ENCODE data around the gene NAALADL2.

NAALADL2 gene

GRCh38 chr3:175274056-175274455 is 414.9 kb downstream of the NAALADL2 start:
- no peaks in the 10 kb centered on the region for H3K4me1 ChIP-seq (ENCODE audit: control insufficient read depth, low read depth, low read length)
- no peaks in the 10 kb centered on the region for H3K27me3 ChIP-seq (ENCODE audit: control insufficient read depth, insufficient read depth, low read length)
- H3K9me3 ChIP-seq (ENCODE audit: control insufficient read depth, low read depth, low read length) = no peaks in the 10 kb centered on the region
- no peak overlapping the region for H3K4me3 ChIP-seq (ENCODE audit: low read length)
- H3K27ac ChIP-seq (ENCODE audit: low read length) = no peak overlapping the region
- H3K9ac ChIP-seq (ENCODE audit: low read length) = no peak overlapping the region
- no peaks in the 10 kb centered on the region for H3K36me3 ChIP-seq (ENCODE audit: control insufficient read depth, low read depth, low read length)

- H3K4me1 ChIP-seq (ENCODE audit: control insufficient read depth, low read depth, low read length) = no peaks in the 10 kb centered on the region
- H3K36me3 ChIP-seq (ENCODE audit: control insufficient read depth, low read depth, low read length) = no peaks in the 10 kb centered on the region
- no peak overlapping the region for H3K27ac ChIP-seq (ENCODE audit: low read length)
- no peaks in the 10 kb centered on the region for H3K9me3 ChIP-seq (ENCODE audit: control insufficient read depth, low read depth, low read length)
- no peak overlapping the region for H3K9ac ChIP-seq (ENCODE audit: low read length)
- no peak overlapping the region for H3K4me3 ChIP-seq (ENCODE audit: low read length)
- no peaks in the 10 kb centered on the region for H3K27me3 ChIP-seq (ENCODE audit: control insufficient read depth, insufficient read depth, low read length)
Observed at GRCh38 chr3:175274474-175275218, 415.5 kb downstream of the NAALADL2 start.

- no peak overlapping the region for H3K27ac ChIP-seq (ENCODE audit: low read length)
- H3K36me3 ChIP-seq (ENCODE audit: control insufficient read depth, low read depth, low read length) = no peaks in the 10 kb centered on the region
- H3K4me1 ChIP-seq (ENCODE audit: control insufficient read depth, low read depth, low read length) = no peaks in the 10 kb centered on the region
- no peak overlapping the region for H3K9ac ChIP-seq (ENCODE audit: low read length)
- no peaks in the 10 kb centered on the region for H3K27me3 ChIP-seq (ENCODE audit: control insufficient read depth, insufficient read depth, low read length)
- H3K4me3 ChIP-seq (ENCODE audit: low read length) = no peak overlapping the region
- no peaks in the 10 kb centered on the region for H3K9me3 ChIP-seq (ENCODE audit: control insufficient read depth, low read depth, low read length)
Observed at GRCh38 chr3:175278680-175279079, 419.5 kb downstream of the NAALADL2 start.

GRCh38 chr3:175279457-175279856 is 420.3 kb downstream of the NAALADL2 start:
- H3K4me3 ChIP-seq (ENCODE audit: low read length) = no peak overlapping the region
- H3K4me1 ChIP-seq (ENCODE audit: control insufficient read depth, low read depth, low read length) = no peaks in the 10 kb centered on the region
- no peak overlapping the region for H3K9ac ChIP-seq (ENCODE audit: low read length)
- no peaks in the 10 kb centered on the region for H3K9me3 ChIP-seq (ENCODE audit: control insufficient read depth, low read depth, low read length)
- H3K27me3 ChIP-seq (ENCODE audit: control insufficient read depth, insufficient read depth, low read length) = no peaks in the 10 kb centered on the region
- no peaks in the 10 kb centered on the region for H3K36me3 ChIP-seq (ENCODE audit: control insufficient read depth, low read depth, low read length)
- no peak overlapping the region for H3K27ac ChIP-seq (ENCODE audit: low read length)

GRCh38 chr3:175279911-175280310 is 420.8 kb downstream of the NAALADL2 start:
- H3K4me1 ChIP-seq (ENCODE audit: control insufficient read depth, low read depth, low read length) = no peaks in the 10 kb centered on the region
- H3K27ac ChIP-seq (ENCODE audit: low read length) = no peak overlapping the region
- no peaks in the 10 kb centered on the region for H3K27me3 ChIP-seq (ENCODE audit: control insufficient read depth, insufficient read depth, low read length)
- no peak overlapping the region for H3K9ac ChIP-seq (ENCODE audit: low read length)
- H3K9me3 ChIP-seq (ENCODE audit: control insufficient read depth, low read depth, low read length) = no peaks in the 10 kb centered on the region
- no peaks in the 10 kb centered on the region for H3K36me3 ChIP-seq (ENCODE audit: control insufficient read depth, low read depth, low read length)
- H3K4me3 ChIP-seq (ENCODE audit: low read length) = no peak overlapping the region

GRCh38 chr3:175287361-175287963 is 428.3 kb downstream of the NAALADL2 start:
- no peak overlapping the region for H3K9ac ChIP-seq (ENCODE audit: low read length)
- H3K27me3 ChIP-seq (ENCODE audit: control insufficient read depth, insufficient read depth, low read length) = no peaks in the 10 kb centered on the region
- no peak overlapping the region for H3K4me3 ChIP-seq (ENCODE audit: low read length)
- no peaks in the 10 kb centered on the region for H3K4me1 ChIP-seq (ENCODE audit: control insufficient read depth, low read depth, low read length)
- no peaks in the 10 kb centered on the region for H3K36me3 ChIP-seq (ENCODE audit: control insufficient read depth, low read depth, low read length)
- H3K9me3 ChIP-seq (ENCODE audit: control insufficient read depth, low read depth, low read length) = no peaks in the 10 kb centered on the region
- H3K27ac ChIP-seq (ENCODE audit: low read length) = no peak overlapping the region

GRCh38 chr3:175288621-175289020 is 429.5 kb downstream of the NAALADL2 start:
- no peaks in the 10 kb centered on the region for H3K9me3 ChIP-seq (ENCODE audit: control insufficient read depth, low read depth, low read length)
- no peak overlapping the region for H3K27ac ChIP-seq (ENCODE audit: low read length)

GRCh38 chr3:175294793-175295192 is 435.7 kb downstream of the NAALADL2 start:
- Histone ChIP-seq H3K4me3 (ENCODE audit: low read length) (no peak overlapping the region), H3K36me3 (ENCODE audit: control insufficient read depth, low read depth, low read length) (no peaks in the 10 kb centered on the region), H3K4me1 (ENCODE audit: control insufficient read depth, low read depth, low read length) (no peaks in the 10 kb centered on the region), H3K27me3 (ENCODE audit: control insufficient read depth, insufficient read depth, low read length) (no peaks in the 10 kb centered on the region), H3K9ac (ENCODE audit: low read length) (no peak overlapping the region), H3K27ac (ENCODE audit: low read length) (no peak overlapping the region), H3K9me3 (ENCODE audit: control insufficient read depth, low read depth, low read length) (no peaks in the 10 kb centered on the region)

More at GRCh38 chr3:175288621-175289020, 429.5 kb downstream of the NAALADL2 start:
- no peaks in the 10 kb centered on the region for H3K4me1 ChIP-seq (ENCODE audit: control insufficient read depth, low read depth, low read length)
- no peaks in the 10 kb centered on the region for H3K27me3 ChIP-seq (ENCODE audit: control insufficient read depth, insufficient read depth, low read length)
- H3K9ac ChIP-seq (ENCODE audit: low read length) = no peak overlapping the region
- no peaks in the 10 kb centered on the region for H3K36me3 ChIP-seq (ENCODE audit: control insufficient read depth, low read depth, low read length)
- no peak overlapping the region for H3K4me3 ChIP-seq (ENCODE audit: low read length)

GRCh38 chr3:175295248-175296130 is 436.4 kb downstream of the NAALADL2 start:
- no peaks in the 10 kb centered on the region for H3K4me1 ChIP-seq (ENCODE audit: control insufficient read depth, low read depth, low read length)
- H3K9ac ChIP-seq (ENCODE audit: low read length) = no peak overlapping the region
- no peaks in the 10 kb centered on the region for H3K36me3 ChIP-seq (ENCODE audit: control insufficient read depth, low read depth, low read length)
- no peaks in the 10 kb centered on the region for H3K27me3 ChIP-seq (ENCODE audit: control insufficient read depth, insufficient read depth, low read length)
- H3K27ac ChIP-seq (ENCODE audit: low read length) = no peak overlapping the region
- H3K9me3 ChIP-seq (ENCODE audit: control insufficient read depth, low read depth, low read length) = no peaks in the 10 kb centered on the region
- H3K4me3 ChIP-seq (ENCODE audit: low read length) = no peak overlapping the region

- Histone ChIP-seq H3K36me3 (ENCODE audit: control insufficient read depth, low read depth, low read length) (no peaks in the 10 kb centered on the region), H3K27me3 (ENCODE audit: control insufficient read depth, insufficient read depth, low read length) (no peaks in the 10 kb centered on the region), H3K27ac (ENCODE audit: low read length) (no peak overlapping the region), H3K4me1 (ENCODE audit: control insufficient read depth, low read depth, low read length) (no peaks in the 10 kb centered on the region), H3K9me3 (ENCODE audit: control insufficient read depth, low read depth, low read length) (no peaks in the 10 kb centered on the region), H3K4me3 (ENCODE audit: low read length) (no peak overlapping the region), H3K9ac (ENCODE audit: low read length) (no peak overlapping the region)
Observed at GRCh38 chr3:175297216-175297615, 438.1 kb downstream of the NAALADL2 start.

GRCh38 chr3:175301741-175302140 is 442.6 kb downstream of the NAALADL2 start:
- Histone ChIP-seq H3K36me3 (ENCODE audit: control insufficient read depth, low read depth, low read length) (no peaks in the 10 kb centered on the region), H3K27ac (ENCODE audit: low read length) (no peak overlapping the region), H3K9me3 (ENCODE audit: control insufficient read depth, low read depth, low read length) (no peaks in the 10 kb centered on the region), H3K4me3 (ENCODE audit: low read length) (no peak overlapping the region), H3K27me3 (ENCODE audit: control insufficient read depth, insufficient read depth, low read length) (no peaks in the 10 kb centered on the region), H3K9ac (ENCODE audit: low read length) (no peak overlapping the region), H3K4me1 (ENCODE audit: control insufficient read depth, low read depth, low read length) (no peaks in the 10 kb centered on the region)

Measured in iPS-18a (cell line).